ENCODE measurements around the gene NHEJ1. TPM values are rescaled to one million over a fixed set of nuclear protein-coding genes. Genes with fewer than 3 reads are reported as not detected.

The NHEJ1 gene
- total and polyA plus RNA-seq, 4 donors = 6.1 to 13.5 (median 9.9) TPM

- Histone ChIP-seq H3K9me3 (ENCODE audit: control insufficient read depth in 4 of 4, low read length in 3 of 4) (no peaks in the 10 kb centered on the region), H3K27me3 (ENCODE audit: control insufficient read depth in 4 of 4, insufficient read depth in 4 of 4, low read length in 3 of 4) (peaks cover 0 to 3% (median 0%) of the 10 kb centered on the region in 4 donors), H3K4me3 (ENCODE audit: low read depth in 1 of 3, low read length in 3 of 3) (peak overlapping the region; percentile 53 to 56 (median 54)), H3K9ac (ENCODE audit: low read depth in 1 of 2, low read length in 2 of 2) (peak overlapping the region in 1 of 2 donors; percentile 5), H3K36me3 (ENCODE audit: control insufficient read depth in 4 of 4, insufficient read depth in 3 of 4, low read depth in 1 of 4, low read length in 3 of 4) (peaks cover 0 to 6% (median 0%) of the 10 kb centered on the region in 4 donors), H3K4me1 (ENCODE audit: control insufficient read depth in 4 of 4, insufficient read depth in 4 of 4, low read length in 3 of 4) (peaks cover 12 to 40% (median 29%) of the 10 kb centered on the region in 4 donors), H3K27ac (ENCODE audit: low read depth in 1 of 2, low read length in 2 of 2) (peak overlapping the region in 1 of 2 donors; percentile 75)
- no peak for DNase-seq (ENCODE audit: low spot score)
- WGBS = 2% methylated on average over 17 of the region's 17 CpGs
- TF ChIP-seq, protein P1, sequence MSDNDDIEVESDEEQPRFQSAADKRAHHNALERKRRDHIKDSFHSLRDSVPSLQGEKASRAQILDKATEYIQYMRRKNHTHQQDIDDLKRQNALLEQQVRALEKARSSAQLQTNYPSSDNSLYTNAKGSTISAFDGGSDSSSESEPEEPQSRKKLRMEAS (IDR thresholded peaks at IDR 0.05) = no peak
- TF ChIP-seq RXRA (IDR thresholded peaks at IDR 0.05) = no peak
- no peak for TF ChIP-seq HNF4A (conservative IDR thresholded peaks at IDR 0.05)
- no peak for TF ChIP-seq FOXA2 (IDR thresholded peaks at IDR 0.05)
- TF ChIP-seq CTCF (IDR thresholded peaks at IDR 0.05; ENCODE audit: low read depth, low read length, missing input control) = no peak
- no peak for TF ChIP-seq NR2F2 (IDR thresholded peaks at IDR 0.05)
- no peak for TF ChIP-seq JUND (IDR thresholded peaks at IDR 0.05)
- TF ChIP-seq, protein P2, sequence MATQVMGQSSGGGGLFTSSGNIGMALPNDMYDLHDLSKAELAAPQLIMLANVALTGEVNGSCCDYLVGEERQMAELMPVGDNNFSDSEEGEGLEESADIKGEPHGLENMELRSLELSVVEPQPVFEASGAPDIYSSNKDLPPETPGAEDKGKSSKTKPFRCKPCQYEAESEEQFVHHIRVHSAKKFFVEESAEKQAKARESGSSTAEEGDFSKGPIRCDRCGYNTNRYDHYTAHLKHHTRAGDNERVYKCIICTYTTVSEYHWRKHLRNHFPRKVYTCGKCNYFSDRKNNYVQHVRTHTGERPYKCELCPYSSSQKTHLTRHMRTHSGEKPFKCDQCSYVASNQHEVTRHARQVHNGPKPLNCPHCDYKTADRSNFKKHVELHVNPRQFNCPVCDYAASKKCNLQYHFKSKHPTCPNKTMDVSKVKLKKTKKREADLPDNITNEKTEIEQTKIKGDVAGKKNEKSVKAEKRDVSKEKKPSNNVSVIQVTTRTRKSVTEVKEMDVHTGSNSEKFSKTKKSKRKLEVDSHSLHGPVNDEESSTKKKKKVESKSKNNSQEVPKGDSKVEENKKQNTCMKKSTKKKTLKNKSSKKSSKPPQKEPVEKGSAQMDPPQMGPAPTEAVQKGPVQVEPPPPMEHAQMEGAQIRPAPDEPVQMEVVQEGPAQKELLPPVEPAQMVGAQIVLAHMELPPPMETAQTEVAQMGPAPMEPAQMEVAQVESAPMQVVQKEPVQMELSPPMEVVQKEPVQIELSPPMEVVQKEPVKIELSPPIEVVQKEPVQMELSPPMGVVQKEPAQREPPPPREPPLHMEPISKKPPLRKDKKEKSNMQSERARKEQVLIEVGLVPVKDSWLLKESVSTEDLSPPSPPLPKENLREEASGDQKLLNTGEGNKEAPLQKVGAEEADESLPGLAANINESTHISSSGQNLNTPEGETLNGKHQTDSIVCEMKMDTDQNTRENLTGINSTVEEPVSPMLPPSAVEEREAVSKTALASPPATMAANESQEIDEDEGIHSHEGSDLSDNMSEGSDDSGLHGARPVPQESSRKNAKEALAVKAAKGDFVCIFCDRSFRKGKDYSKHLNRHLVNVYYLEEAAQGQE (IDR thresholded peaks at IDR 0.05) = no peak
These were observed 101.3 kb downstream of the NHEJ1 start for GRCh38 chr2:219059375-219059724.

DNA sequence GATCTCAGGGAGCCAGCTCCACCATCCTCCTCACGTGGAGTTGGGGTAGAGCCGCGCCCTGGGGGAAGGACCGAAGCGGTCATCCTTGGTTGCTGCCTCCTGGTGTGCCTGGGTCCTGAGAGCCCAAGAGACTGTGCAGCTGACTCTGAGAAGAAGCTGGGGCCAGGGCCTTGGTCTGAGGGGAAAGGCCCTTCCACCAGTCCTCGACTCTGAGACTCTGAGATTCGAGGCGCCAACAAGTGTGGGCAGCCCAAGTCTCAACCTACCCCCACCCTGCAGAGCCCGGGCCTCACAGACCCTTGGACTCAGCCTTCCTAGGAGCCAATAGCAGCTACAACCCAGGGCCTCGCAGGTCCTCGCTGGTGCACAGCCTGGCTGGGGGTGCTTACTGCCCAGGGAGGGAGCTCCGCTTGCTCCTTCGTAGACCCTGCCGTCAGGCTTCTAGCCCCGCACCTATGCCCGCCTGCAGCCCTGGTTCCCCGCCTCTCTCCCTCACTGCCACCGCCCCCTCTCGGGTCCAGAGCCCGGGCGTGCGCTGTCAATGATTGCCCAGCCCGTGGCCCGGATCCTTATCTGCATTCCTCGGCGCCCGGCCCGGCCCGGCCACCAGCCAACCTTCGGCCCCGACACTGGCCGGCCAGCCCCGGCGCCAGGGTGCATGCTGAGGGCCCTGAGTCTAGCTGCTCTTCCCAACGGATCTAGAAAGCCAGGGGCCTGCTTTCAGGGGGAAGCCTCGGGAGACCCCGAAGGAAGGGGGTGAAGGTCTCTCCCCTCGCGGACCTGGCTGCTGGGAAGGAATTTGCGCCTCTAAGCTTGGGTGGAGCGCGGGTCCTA lies 101.9 kb downstream of the NHEJ1 start:
- peak overlapping the region; percentile 53 to 56 (median 54) for H3K4me3 ChIP-seq (ENCODE audit: low read depth in 1 of 3, low read length in 3 of 3)
- peak; percentile 74 for DNase-seq (ENCODE audit: low spot score)
- H3K4me1 ChIP-seq (ENCODE audit: control insufficient read depth in 4 of 4, insufficient read depth in 4 of 4, low read length in 3 of 4) = peaks cover 12 to 40% (median 29%) of the 10 kb centered on the region in 4 donors
- H3K27ac ChIP-seq (ENCODE audit: low read depth in 1 of 2, low read length in 2 of 2) = peak overlapping the region in 1 of 2 donors; percentile 75
- 4% methylated on average over 42 of the region's 42 CpGs for WGBS
- H3K36me3 ChIP-seq (ENCODE audit: control insufficient read depth in 4 of 4, insufficient read depth in 3 of 4, low read depth in 1 of 4, low read length in 3 of 4) = peaks cover 0 to 6% (median 0%) of the 10 kb centered on the region in 4 donors
- H3K9ac ChIP-seq (ENCODE audit: low read depth in 1 of 2, low read length in 2 of 2) = peak overlapping the region in 1 of 2 donors; percentile 5
- H3K9me3 ChIP-seq (ENCODE audit: control insufficient read depth in 4 of 4, low read length in 3 of 4) = no peaks in the 10 kb centered on the region
- peaks cover 0 to 3% (median 0%) of the 10 kb centered on the region in 4 donors for H3K27me3 ChIP-seq (ENCODE audit: control insufficient read depth in 4 of 4, insufficient read depth in 4 of 4, low read length in 3 of 4)
- TF ChIP-seq EGR1 (IDR thresholded peaks at IDR 0.05; ENCODE audit: low read depth in 2 of 2) (peak in 1 of 2 donors; percentile 67), SP1 (IDR thresholded peaks at IDR 0.05) (peak; percentile 75), YY1 (IDR thresholded peaks at IDR 0.05) (no peak), FOXA2 (IDR thresholded peaks at IDR 0.05) (peak; percentile 30), RXRA (IDR thresholded peaks at IDR 0.05) (peak in 1 of 2 donors; percentile 44), TAF1 (conservative IDR thresholded peaks at IDR 0.05) (no peak), RAD21 (IDR thresholded peaks at IDR 0.05) (peak; percentile 35 to 70), GABPA (IDR thresholded peaks at IDR 0.05 in 1 of 2, conservative IDR thresholded peaks at IDR 0.05 in 1 of 2) (no peak), HNF4A (conservative IDR thresholded peaks at IDR 0.05) (peak; percentile 64), NR2F2 (IDR thresholded peaks at IDR 0.05) (no peak), HNF4G (IDR thresholded peaks at IDR 0.05) (no peak)
- TF ChIP-seq, protein P1 (IDR thresholded peaks at IDR 0.05) = no peak
- TF ChIP-seq, protein P2 (IDR thresholded peaks at IDR 0.05) = peak; percentile 65
- TF ChIP-seq, protein P3, sequence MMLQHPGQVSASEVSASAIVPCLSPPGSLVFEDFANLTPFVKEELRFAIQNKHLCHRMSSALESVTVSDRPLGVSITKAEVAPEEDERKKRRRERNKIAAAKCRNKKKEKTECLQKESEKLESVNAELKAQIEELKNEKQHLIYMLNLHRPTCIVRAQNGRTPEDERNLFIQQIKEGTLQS (IDR thresholded peaks at IDR 0.05) = no peak
- TF ChIP-seq, protein P4, sequence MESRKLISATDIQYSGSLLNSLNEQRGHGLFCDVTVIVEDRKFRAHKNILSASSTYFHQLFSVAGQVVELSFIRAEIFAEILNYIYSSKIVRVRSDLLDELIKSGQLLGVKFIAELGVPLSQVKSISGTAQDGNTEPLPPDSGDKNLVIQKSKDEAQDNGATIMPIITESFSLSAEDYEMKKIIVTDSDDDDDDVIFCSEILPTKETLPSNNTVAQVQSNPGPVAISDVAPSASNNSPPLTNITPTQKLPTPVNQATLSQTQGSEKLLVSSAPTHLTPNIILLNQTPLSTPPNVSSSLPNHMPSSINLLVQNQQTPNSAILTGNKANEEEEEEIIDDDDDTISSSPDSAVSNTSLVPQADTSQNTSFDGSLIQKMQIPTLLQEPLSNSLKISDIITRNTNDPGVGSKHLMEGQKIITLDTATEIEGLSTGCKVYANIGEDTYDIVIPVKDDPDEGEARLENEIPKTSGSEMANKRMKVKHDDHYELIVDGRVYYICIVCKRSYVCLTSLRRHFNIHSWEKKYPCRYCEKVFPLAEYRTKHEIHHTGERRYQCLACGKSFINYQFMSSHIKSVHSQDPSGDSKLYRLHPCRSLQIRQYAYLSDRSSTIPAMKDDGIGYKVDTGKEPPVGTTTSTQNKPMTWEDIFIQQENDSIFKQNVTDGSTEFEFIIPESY (IDR thresholded peaks at IDR 0.05) = no peak
